Transverse colon (tissue), 3 donors: Measurements from ENCODE around the gene KRTAP24-1.

Experiments
- EP300 ChIP-seq: sonication (generic); formaldehyde crosslinking; IDR thresholded peaks from one replicate; pipeline ENCODE4 v1.6.1; 2017; ENCODE audit warnings: antibody characterized with exemption, low read depth
- POLR2A ChIP-seq: fragments of 450-650 bp; IDR thresholded peaks from one replicate; pipeline ENCODE4 v1.6.1; 2016; ENCODE audit warnings: antibody characterized with exemption, mild to moderate bottlenecking, moderate library complexity
- TF ChIP-seq, protein P1 (sequence below), 5 experiments: fragments of 200-600 bp in 3 of 5; fragments of 450-650 bp in 2 of 5; sonication (generic) in 3 of 5; IDR thresholded peaks; 1 replicate in 2 of 5; 2 replicates in 3 of 5; pipeline ENCODE4 v1.5.1; 2016 to 2017; ENCODE audit warnings: antibody characterized with exemption in 5 of 5, inconsistent platforms in 3 of 5, mild to moderate bottlenecking in 2 of 5, moderate library complexity in 1 of 5

DNA sequence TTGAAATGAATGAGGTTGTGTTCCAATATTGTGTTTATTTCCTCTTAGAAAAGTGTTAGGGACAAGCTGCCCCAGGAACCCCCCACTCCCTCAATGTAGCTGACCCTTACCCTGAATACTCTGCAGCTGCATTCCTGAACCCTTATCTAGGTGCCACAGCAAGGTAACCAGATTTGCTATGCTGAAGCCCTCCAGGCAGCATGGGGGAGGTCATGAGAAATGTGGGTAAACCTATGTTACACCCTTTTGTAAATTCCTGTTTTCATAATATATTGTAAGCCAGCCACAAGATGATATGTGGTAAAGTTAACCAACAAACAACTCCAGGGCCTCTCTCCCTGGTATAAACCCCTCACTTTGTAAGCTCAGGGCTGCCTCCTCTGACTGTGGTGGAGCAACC lies 39.1 kb downstream of the KRTAP24-1 start:
- TF ChIP-seq EP300 (no peak), POLR2A (no peak)
- TF ChIP-seq, protein P1, sequence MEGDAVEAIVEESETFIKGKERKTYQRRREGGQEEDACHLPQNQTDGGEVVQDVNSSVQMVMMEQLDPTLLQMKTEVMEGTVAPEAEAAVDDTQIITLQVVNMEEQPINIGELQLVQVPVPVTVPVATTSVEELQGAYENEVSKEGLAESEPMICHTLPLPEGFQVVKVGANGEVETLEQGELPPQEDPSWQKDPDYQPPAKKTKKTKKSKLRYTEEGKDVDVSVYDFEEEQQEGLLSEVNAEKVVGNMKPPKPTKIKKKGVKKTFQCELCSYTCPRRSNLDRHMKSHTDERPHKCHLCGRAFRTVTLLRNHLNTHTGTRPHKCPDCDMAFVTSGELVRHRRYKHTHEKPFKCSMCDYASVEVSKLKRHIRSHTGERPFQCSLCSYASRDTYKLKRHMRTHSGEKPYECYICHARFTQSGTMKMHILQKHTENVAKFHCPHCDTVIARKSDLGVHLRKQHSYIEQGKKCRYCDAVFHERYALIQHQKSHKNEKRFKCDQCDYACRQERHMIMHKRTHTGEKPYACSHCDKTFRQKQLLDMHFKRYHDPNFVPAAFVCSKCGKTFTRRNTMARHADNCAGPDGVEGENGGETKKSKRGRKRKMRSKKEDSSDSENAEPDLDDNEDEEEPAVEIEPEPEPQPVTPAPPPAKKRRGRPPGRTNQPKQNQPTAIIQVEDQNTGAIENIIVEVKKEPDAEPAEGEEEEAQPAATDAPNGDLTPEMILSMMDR (IDR thresholded peaks at IDR 0.05) = no peak
